Upper lobe of left lung (tissue), 4 donors: ENCODE results near the gene MAPK8IP3.

Experiments
- EP300 ChIP-seq, 4 donors: sonication (generic); formaldehyde crosslinking; IDR thresholded peaks; one replicate each; pipeline ENCODE4 v1.5.1; 2017; ENCODE audit warnings: antibody characterized with exemption in 4 of 4, control low read depth in 2 of 4
- TF ChIP-seq, protein P1 (sequence below), 6 experiments: fragments of 450-650 bp in 4 of 6; fragments of 200-600 bp in 2 of 6; sonication (generic) in 2 of 6; IDR thresholded peaks; one replicate each; pipeline ENCODE4 v1.5.1; 2016 to 2019; ENCODE audit warnings: antibody characterized with exemption in 6 of 6

DNA sequence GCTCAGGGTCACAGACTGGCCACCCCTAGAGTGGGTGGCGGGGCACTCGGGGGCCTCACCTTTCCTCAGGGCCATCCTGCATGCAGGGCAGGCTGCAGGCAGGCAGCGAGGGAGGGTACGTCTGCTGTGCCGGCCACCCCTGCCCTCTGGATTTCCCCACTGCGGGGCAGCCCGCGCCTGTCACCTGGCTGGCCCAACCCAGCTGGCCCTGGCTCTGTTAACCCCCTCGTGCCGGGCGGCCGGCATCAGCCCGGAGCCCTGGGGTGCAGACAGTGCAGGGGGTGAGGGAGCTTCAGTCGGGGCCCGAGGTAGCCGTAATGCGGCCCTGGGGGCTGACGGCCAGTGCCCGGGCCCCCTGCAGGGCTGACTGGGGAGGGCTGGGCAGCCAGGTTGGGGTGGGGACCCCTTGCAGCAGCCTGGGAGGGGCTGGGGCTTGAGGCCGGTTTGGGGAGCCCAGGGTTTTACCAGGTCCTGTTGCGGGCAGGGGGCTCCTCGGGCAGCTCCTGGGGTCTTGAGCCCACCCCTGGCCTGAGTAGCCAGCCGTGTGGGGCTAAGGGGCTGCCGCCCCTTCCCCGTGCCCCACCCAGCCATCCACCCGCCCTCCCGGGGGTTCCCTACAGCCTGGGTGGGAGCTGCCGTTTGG lies 87.7 kb downstream of the MAPK8IP3 start, which contains the start of gene IGFALS:
- no peak for TF ChIP-seq EP300 (IDR thresholded peaks at IDR 0.05)
- TF ChIP-seq, protein P1, sequence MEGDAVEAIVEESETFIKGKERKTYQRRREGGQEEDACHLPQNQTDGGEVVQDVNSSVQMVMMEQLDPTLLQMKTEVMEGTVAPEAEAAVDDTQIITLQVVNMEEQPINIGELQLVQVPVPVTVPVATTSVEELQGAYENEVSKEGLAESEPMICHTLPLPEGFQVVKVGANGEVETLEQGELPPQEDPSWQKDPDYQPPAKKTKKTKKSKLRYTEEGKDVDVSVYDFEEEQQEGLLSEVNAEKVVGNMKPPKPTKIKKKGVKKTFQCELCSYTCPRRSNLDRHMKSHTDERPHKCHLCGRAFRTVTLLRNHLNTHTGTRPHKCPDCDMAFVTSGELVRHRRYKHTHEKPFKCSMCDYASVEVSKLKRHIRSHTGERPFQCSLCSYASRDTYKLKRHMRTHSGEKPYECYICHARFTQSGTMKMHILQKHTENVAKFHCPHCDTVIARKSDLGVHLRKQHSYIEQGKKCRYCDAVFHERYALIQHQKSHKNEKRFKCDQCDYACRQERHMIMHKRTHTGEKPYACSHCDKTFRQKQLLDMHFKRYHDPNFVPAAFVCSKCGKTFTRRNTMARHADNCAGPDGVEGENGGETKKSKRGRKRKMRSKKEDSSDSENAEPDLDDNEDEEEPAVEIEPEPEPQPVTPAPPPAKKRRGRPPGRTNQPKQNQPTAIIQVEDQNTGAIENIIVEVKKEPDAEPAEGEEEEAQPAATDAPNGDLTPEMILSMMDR (IDR thresholded peaks at IDR 0.05), result no peak
